Stimulated activated CD4-positive, alpha-beta T cell treated with anti-CD3 and anti-CD28 coated beads, Interleukin-1b, Interleukin-23, amount 100 ng/mL, for 48 hours (primary cell): ENCODE measurements around the gene TUBGCP2.

Experiments used
- DNase-seq: peaks from one replicate; pipeline ENCODE4 v3.0.0-alpha.2; 2020

The TUBGCP2 gene

GRCh38 chr10:133342942-133343341 lies 34.3 kb upstream of the TUBGCP2 start:
- DNase-seq, result no peak

- no peak for DNase-seq
Observed at GRCh38 chr10:133341983-133342382, 33.3 kb upstream of the TUBGCP2 start.

GRCh38 chr10:133339708-133340380 lies 31.2 kb upstream of the TUBGCP2 start:
- no peak for DNase-seq

GRCh38 chr10:133338080-133339071 lies 29.7 kb upstream of the TUBGCP2 start:
- no peak for DNase-seq

GRCh38 chr10:133337370-133337725 lies 28.7 kb upstream of the TUBGCP2 start:
- no peak for DNase-seq

- peak; percentile 66 for DNase-seq
Observed at GRCh38 chr10:133336577-133337369, 28.1 kb upstream of the TUBGCP2 start, which contains the start of gene CALY. Gene CALY, minus strand, starts transcription at chr10:133336896. Its CDS starts 7,907 bp downstream, at chr10:133328989.

GRCh38 chr10:133336118-133336576 lies 27.5 kb upstream of the TUBGCP2 start:
- no peak for DNase-seq

DNA sequence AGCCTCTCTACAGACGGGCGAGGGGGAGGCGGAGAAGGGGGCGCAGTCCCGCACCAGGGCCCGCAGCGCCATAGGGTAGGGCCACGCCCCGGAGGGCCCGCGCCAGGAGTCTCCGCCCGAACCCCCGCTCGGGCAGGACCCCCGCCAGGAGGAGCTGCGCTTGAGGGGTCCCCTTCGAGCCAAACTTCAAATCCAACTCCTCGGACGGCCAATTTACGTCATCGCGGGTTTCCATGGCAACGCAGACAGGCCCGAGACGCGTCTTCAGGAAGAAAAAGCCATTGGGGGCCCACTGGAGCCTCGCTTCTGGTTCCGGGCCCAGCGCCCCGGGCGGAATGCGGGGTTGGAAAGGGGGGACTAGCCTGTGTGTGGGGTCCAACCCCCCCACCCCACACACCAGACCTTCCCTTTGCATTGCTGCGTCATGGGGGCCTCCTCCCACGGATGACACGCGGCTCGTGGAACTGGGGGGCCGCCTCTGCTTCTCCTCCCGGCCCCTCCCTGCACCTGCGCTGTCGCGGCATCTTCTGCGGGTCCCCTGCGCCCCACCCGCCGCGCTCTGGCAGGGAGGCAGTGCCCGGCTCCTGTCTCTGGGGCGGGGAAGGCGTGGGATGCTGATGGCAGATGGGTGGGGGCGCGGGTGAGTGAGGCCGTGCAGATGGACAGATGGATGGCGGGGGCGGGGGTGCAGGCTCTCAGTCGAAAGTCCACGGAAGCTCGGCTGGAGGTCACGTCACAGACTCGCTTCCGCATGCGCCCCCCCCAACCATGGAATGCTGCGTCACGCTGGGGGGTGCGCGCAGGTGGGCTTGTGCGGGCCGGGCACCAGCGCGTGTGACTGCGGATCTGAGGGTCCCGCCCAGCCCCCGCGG lies 26.8 kb upstream of the TUBGCP2 start:
- peak; percentile 74 for DNase-seq

DNA sequence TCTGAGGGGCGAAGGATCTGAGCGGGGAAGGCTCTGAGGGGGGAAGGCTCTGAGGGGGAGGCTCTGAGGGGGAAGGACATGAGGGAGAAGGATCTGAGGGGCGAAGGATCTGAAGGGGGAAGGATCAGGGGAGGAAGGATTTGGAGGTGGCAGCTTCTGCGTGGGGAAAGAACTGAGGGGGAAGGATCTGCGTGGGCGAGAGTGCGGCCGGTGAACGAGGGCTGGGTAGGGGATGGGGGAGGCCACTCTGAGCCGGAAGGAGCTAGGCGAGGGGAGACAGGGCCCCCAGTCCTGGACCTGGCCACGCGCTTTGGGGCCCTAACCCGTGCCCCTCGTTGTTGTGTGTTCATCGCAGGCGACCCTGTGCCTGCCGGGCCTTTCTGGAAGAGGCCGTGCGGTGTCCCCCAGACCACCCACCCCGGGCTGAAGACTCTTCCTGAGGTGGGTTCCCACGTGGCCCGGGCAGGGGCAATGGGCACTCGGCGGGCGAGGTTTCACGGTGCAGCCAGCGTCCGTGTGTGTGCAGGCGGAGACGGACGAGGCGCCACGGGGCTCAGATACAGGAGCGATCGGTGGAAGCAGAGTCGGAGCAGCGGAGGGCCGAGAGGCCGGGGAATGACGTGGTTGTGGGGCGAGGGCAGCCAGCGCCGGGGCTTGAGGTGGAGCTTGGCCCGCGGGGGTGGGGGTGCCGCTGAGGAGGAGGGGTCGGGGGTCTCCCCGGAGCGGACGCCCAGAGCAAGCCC lies 26.0 kb upstream of the TUBGCP2 start:
- DNase-seq, result no peak

DNA sequence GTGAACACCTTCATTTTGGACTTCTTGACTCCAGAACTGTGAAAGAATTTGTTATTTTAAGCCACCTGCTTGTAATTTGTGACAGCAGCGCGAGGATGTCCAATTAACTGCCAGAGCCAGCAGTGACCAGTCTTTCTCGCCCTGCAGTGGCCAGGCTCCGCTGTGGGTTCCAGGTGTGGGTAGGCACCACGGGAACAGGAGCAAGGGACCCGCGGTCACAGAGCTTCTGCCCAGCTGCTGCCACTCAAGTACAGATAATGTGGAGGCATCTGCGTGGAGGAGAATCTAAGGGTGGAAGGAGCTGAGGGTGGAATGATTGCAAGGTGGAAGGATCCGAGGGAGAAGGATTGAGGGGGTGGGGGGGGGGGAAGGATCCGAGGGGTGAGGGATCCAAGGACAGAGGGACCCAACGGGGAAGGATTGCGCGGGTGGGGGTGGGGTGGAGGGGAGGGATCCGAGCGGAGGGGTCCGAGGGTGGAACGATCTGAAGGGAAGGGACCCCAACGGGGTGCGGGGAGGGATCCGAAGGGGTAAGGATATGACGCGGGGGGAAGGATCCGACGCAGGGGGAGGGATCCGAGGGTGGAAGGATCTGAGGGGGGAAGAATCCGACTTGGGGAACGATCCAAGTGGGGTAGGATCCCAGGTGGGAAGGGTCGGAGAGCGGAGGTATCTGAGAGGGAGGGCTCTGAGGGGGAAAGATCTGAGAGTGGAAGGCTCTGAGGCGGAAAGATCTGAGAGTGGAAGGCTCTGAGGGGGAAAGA lies 24.4 kb upstream of the TUBGCP2 start:
- no peak for DNase-seq

DNA sequence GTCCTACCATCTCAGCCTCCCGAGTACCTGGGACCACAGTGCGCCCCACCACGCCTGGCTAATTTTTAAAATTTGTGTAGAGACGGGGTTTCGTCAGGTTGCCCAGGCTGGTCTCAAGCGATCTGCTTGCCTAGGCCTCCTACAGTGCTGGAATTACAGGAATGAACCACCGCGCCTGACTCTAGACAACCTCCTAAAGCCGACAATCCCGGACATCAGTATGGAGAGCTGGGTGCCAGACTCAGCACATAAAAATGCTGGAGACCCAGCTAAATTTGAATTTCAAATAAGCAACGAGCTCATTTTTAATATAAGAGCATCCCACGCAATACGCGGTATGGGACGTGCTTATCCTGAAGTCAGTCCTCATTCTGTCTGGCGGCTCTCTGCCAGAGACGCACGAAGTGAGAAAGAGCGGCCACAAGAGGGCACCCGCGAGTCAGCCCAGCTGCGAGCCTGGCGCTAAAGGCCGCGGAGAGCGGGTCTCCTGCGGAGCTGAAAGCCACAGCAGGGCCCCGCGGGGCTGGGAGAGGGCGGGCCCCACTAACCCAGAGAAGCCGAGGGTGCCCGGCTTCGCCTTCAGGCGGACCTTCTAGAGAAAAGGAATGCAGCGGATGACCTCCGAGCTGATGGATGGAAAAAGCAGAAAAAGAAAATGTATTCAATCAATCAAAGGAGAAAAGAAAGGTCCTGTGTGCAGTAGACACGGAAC lies 21.0 kb upstream of the TUBGCP2 start:
- peak; percentile 86 for DNase-seq

DNA sequence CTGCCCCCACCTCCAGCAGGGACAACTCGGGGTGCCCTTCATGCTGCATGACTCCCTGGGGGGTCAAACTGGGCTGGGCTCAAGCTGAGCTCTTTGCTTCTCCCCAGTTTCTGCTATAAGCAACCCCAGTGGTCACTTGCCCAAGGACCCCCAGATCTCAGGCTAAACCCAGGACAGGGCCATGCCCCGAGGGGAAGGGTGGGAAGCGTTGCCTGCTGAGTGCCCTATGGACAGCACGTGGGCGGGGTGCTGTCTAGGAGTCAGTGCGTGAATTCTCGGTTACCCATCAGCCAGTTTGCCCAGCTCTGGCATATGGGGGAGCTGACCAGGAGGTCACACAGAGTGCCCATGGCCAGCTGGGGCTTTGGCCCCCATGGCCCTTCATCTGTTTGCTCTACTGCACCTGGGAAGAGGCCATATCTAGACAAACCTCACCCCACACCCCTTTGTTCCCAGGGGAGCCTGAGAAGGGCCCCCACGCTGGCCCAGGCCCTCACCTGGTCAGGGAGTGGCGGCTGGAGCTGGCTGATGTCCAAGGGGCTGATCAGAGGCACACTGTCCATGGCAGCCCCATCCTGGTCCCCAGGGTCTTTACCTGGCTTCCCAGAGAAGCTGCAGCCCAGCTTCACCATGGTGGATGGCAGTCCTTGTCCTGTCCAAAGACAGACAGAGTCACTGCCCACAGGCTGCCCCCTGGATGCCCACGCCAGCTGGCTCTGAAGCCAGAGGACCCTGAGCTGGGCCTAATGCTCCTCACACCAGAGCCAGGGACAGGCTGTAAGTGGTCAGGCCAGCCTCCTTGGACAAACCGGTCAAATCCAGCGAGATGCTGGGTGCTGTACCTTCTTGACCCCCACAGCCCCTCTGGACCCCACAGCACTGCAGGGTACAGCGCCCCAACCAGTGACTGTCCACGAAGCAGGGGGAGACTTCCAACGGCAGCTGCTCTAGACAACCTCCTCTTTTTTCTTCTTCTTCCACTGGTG lies 20.0 kb upstream of the TUBGCP2 start:
- no peak for DNase-seq

DNA sequence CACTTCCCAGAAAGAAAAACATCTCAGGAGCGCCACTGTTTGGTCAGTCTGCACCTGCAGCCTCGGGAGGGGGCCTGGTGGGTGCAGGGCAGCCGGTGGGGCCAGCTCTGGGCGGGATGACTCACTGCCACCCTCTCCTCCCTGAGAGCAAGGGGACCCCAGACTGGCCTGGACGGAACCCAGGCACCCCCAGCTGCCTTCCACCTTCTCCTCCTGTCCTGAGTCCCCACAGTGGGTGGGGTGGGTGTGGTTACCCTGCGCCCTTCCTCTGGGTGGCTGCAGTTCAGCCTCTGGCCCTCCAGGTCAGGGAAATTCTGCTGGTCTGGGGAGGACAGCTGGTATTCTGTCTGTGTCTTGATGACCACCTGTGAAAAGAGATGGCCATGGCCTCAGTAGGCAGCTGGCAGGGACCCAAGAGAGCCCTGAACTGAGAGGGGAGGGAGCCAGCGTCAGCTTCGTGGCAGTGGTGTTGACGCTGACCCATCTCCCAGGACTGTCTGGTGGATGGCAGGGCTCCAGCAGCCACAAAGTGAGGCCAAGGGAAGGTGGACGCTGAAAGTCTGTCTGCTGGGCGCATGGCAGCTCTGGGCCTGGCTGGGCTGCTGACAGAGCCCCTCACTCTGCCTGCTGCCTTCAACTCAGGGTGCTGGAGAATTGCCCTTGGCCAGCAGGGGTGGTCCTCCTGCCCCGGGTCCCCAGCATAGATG lies 19.1 kb upstream of the TUBGCP2 start:
- DNase-seq, result no peak

DNA sequence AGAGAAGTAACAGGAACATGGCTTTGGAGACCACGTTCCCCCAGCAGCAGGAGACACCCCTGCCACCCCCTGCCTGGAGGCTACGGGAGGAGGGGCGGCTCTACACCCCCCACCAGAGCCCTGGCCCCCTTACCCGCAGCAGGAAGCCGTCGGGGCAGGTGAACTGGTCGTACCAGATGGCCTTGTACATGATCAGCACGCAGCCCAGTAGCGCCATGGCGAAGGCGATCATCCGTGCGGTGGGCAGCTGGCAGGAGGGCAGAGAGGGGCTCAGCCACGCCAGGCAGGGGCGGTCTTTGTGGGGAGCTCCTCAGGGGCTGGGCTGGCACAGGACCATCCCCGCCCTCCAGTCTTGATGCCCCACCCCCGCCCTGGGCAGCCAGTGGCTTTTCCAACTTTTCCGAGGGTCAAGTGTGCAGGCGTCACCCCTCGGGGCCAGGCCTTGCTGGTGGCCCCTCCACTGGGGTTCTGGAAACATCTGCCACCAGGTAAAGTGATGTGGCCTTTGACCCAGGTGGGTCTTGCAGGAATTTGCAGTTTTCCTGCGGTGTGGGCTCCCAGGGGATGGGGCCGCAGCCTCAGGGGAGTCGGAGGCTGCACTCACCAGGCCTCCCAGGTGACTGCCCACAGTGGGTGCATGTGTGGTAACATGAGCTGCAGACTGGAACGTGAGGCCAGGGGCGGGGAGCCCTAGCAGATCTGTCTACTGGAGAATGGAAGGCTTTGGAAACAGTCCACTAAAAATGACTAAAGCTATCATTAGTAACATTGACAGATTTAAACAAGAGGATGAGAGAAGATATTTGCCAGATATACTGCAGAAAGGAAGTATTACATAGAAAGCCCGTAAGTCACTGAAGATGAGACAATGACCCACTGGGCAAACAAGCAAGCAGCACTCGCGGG lies 18.3 kb upstream of the TUBGCP2 start:
- DNase-seq, result no peak

- no peak for DNase-seq
Observed at GRCh38 chr10:133326223-133326551, 17.5 kb upstream of the TUBGCP2 start.

GRCh38 chr10:133325440-133326222 lies 17.0 kb upstream of the TUBGCP2 start:
- no peak for DNase-seq
